NB4 (cell line): ENCODE measurements around the gene AMFR.

Source experiments
- DNase-seq: peaks from one replicate; pipeline ENCODE4 v3.0.0; 2010; ENCODE audit warnings: low read depth
- H3K4me3 ChIP-seq: one replicate; pipeline ENCODE4 v1.5.1; 2011; ENCODE audit warnings: mild to moderate bottlenecking, low read depth, low read length, moderate library complexity
- MYC ChIP-seq: IDR thresholded peaks from 2 replicates; pipeline ENCODE4 v1.6.1; 2011; ENCODE audit warnings: low read depth, low read length
- POLR2A ChIP-seq: IDR thresholded peaks from 2 replicates; pipeline ENCODE4 v1.6.1; 2011; ENCODE audit warnings: mild to moderate bottlenecking; ENCODE audit not compliant: insufficient read length; ENCODE audit errors: extremely low read depth
- TF ChIP-seq, protein P1 (sequence below): IDR thresholded peaks from 2 replicates; pipeline ENCODE4 v1.6.1; 2011; ENCODE audit warnings: low read depth, low read length
- TF ChIP-seq, protein P2 (sequence below): IDR thresholded peaks from one replicate; pipeline ENCODE4 v1.5.1; 2012; ENCODE audit warnings: low read depth, low read length

The AMFR gene

DNA sequence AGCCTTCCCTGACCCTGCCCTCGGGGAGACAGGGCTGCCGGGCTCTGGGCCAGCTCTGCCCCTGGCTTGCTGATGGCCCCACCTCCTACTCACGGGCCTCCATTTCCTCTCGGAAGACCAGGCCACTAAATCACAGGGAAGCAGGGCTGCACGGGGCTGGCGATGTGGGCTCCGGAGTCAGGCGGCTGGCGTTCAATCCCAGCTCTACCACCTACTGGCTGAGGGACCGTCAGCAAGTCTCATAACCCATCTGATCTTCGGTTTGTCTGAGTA, 113.4 kb downstream of the AMFR start:
- no peak for DNase-seq
- TF ChIP-seq, protein P1, sequence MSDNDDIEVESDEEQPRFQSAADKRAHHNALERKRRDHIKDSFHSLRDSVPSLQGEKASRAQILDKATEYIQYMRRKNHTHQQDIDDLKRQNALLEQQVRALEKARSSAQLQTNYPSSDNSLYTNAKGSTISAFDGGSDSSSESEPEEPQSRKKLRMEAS = no peak
- TF ChIP-seq POLR2A (no peak), MYC (no peak)
- TF ChIP-seq, protein P2, sequence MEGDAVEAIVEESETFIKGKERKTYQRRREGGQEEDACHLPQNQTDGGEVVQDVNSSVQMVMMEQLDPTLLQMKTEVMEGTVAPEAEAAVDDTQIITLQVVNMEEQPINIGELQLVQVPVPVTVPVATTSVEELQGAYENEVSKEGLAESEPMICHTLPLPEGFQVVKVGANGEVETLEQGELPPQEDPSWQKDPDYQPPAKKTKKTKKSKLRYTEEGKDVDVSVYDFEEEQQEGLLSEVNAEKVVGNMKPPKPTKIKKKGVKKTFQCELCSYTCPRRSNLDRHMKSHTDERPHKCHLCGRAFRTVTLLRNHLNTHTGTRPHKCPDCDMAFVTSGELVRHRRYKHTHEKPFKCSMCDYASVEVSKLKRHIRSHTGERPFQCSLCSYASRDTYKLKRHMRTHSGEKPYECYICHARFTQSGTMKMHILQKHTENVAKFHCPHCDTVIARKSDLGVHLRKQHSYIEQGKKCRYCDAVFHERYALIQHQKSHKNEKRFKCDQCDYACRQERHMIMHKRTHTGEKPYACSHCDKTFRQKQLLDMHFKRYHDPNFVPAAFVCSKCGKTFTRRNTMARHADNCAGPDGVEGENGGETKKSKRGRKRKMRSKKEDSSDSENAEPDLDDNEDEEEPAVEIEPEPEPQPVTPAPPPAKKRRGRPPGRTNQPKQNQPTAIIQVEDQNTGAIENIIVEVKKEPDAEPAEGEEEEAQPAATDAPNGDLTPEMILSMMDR = no peak
- no peak overlapping the region for H3K4me3 ChIP-seq
